ENCODE measurements around the gene FKBP8. TPM values are rescaled to one million over a fixed set of nuclear protein-coding genes. Genes with fewer than 3 reads are reported as not detected.
"Not testable (repeated sequence)": the region's sequence is repeated elsewhere in the genome, so short reads cannot be mapped to it uniquely, and the experiment has no call there.

The FKBP8 gene
- total RNA-seq (2014; rRNA removed; shearing (Covaris generic); ENCODE audit: low replicate concordance), result 418 and 487 TPM in 2 replicates

- DNase-seq (ENCODE audit: low read depth), result peak; percentile 75
- in situ Hi-C loops (cut with HindIII; ENCODE audit: low pct_unique_long_range_greater_than_20kb, low sequenced_read_pairs), result no loop called here
Observed at GRCh38 chr19:18542941-18543813, at the start of gene FKBP8. TSS of gene FKBP8 (minus strand) at chr19:18543573. CDS start at chr19:18541970, 1,603 bp downstream.

GRCh38 chr19:18592732-18593131 lies 49.4 kb upstream of the FKBP8 start:
- in situ Hi-C loops (cut with HindIII; ENCODE audit: low pct_unique_long_range_greater_than_20kb, low sequenced_read_pairs); DNase-seq (ENCODE audit: low read depth): not testable (repeated sequence)

- in situ Hi-C loops (cut with HindIII; ENCODE audit: low pct_unique_long_range_greater_than_20kb, low sequenced_read_pairs), result no loop called here
- no peak for DNase-seq (ENCODE audit: low read depth)
Observed at GRCh38 chr19:18591735-18592385, 48.5 kb upstream of the FKBP8 start.

GRCh38 chr19:18590273-18591272 lies 47.2 kb upstream of the FKBP8 start:
- in situ Hi-C loops (cut with HindIII; ENCODE audit: low pct_unique_long_range_greater_than_20kb, low sequenced_read_pairs), result no loop called here
- DNase-seq (ENCODE audit: low read depth), result peak; percentile 98

GRCh38 chr19:18589380-18590272 lies 46.3 kb upstream of the FKBP8 start:
- DNase-seq (ENCODE audit: low read depth), result peak; percentile 91
- in situ Hi-C loops (cut with HindIII; ENCODE audit: low pct_unique_long_range_greater_than_20kb, low sequenced_read_pairs), result no loop called here

- DNase-seq (ENCODE audit: low read depth), result peak; percentile 88
- in situ Hi-C loops (cut with HindIII; ENCODE audit: low pct_unique_long_range_greater_than_20kb, low sequenced_read_pairs), result no loop called here
Observed at GRCh38 chr19:18588611-18589379, 45.4 kb upstream of the FKBP8 start, which contains the start of gene REX1BD. TSS of gene REX1BD (plus strand) at chr19:18588798. CDS start at chr19:18588802, 4 bp downstream.

GRCh38 chr19:18587962-18588610 lies 44.7 kb upstream of the FKBP8 start:
- no peak for DNase-seq (ENCODE audit: low read depth)
- in situ Hi-C loops (cut with HindIII; ENCODE audit: low pct_unique_long_range_greater_than_20kb, low sequenced_read_pairs), result no loop called here

GRCh38 chr19:18587561-18587960 lies 44.2 kb upstream of the FKBP8 start:
- in situ Hi-C loops (cut with HindIII; ENCODE audit: low pct_unique_long_range_greater_than_20kb, low sequenced_read_pairs), result no loop called here
- DNase-seq (ENCODE audit: low read depth), result no peak

- DNase-seq (ENCODE audit: low read depth), result no peak
- in situ Hi-C loops (cut with HindIII; ENCODE audit: low pct_unique_long_range_greater_than_20kb, low sequenced_read_pairs), result no loop called here
Observed at GRCh38 chr19:18586306-18586705, 42.9 kb upstream of the FKBP8 start.

GRCh38 chr19:18580311-18580710 lies 36.9 kb upstream of the FKBP8 start:
- DNase-seq (ENCODE audit: low read depth), result no peak
- in situ Hi-C loops (cut with HindIII; ENCODE audit: low pct_unique_long_range_greater_than_20kb, low sequenced_read_pairs), result no loop called here

- in situ Hi-C loops (cut with HindIII; ENCODE audit: low pct_unique_long_range_greater_than_20kb, low sequenced_read_pairs), result no loop called here
Observed at GRCh38 chr19:18577365-18577914, 34.1 kb upstream of the FKBP8 start.

GRCh38 chr19:18576383-18576782 lies 33.0 kb upstream of the FKBP8 start:
- DNase-seq (ENCODE audit: low read depth), result no peak
- in situ Hi-C loops (cut with HindIII; ENCODE audit: low pct_unique_long_range_greater_than_20kb, low sequenced_read_pairs), result no loop called here

More at GRCh38 chr19:18577365-18577914, 34.1 kb upstream of the FKBP8 start:
- DNase-seq (ENCODE audit: low read depth), result no peak

- DNase-seq (ENCODE audit: low read depth), result no peak
- in situ Hi-C loops (cut with HindIII; ENCODE audit: low pct_unique_long_range_greater_than_20kb, low sequenced_read_pairs), result no loop called here
Observed at GRCh38 chr19:18574691-18575291, 31.4 kb upstream of the FKBP8 start.

- DNase-seq (ENCODE audit: low read depth), result peak; percentile 98
- in situ Hi-C loops (cut with HindIII; ENCODE audit: low pct_unique_long_range_greater_than_20kb, low sequenced_read_pairs), result no loop called here
Observed at GRCh38 chr19:18571564-18572344, 28.4 kb upstream of the FKBP8 start, which contains the start of gene UBA52. TSS of gene UBA52 (plus strand) at chr19:18571857. CDS start at chr19:18573301, 1,444 bp downstream.

- in situ Hi-C loops (cut with HindIII; ENCODE audit: low pct_unique_long_range_greater_than_20kb, low sequenced_read_pairs), result no loop called here
- no peak for DNase-seq (ENCODE audit: low read depth)
Observed at GRCh38 chr19:18568367-18568766, 25.0 kb upstream of the FKBP8 start.

Data from Caki2 (cell line).